Nephron progenitor cell (in vitro differentiated cells): ENCODE data around the gene MMP25.

Experiments
- DNase-seq: peaks from one replicate; pipeline ENCODE4 v3.0.0; 2021
- H3K27ac Mint-ChIP-seq: 2 replicates; pipeline ENCODE4 v1.8.0; 2021; ENCODE audit warnings: mild to moderate bottlenecking, moderate library complexity, mixed read lengths
- H3K27me3 Mint-ChIP-seq: 2 replicates; pipeline ENCODE4 v1.8.0; 2021; ENCODE audit warnings: mild to moderate bottlenecking, low read depth, mixed read lengths; ENCODE audit not compliant: poor library complexity
- H3K36me3 Mint-ChIP-seq: 2 replicates; pipeline ENCODE4 v1.8.0; 2021; ENCODE audit warnings: low read depth, mixed read lengths
- H3K4me1 Mint-ChIP-seq: 2 replicates; pipeline ENCODE4 v1.8.0; 2021; ENCODE audit warnings: mixed read lengths
- H3K4me3 Mint-ChIP-seq: 2 replicates; pipeline ENCODE4 v1.8.0; 2021; ENCODE audit warnings: mild to moderate bottlenecking, moderate library complexity, mixed read lengths
- H3K9me3 Mint-ChIP-seq: 2 replicates; pipeline ENCODE4 v1.8.0; 2021; ENCODE audit warnings: mild to moderate bottlenecking, moderate library complexity, mixed read lengths
- TF ChIP-seq, protein P1 (sequence below): fragments of 200-600 bp; sonication (generic); IDR thresholded peaks from 2 replicates; pipeline ENCODE4 v1.5.0; 2021; ENCODE audit warnings: antibody characterized with exemption

The MMP25 gene

DNA sequence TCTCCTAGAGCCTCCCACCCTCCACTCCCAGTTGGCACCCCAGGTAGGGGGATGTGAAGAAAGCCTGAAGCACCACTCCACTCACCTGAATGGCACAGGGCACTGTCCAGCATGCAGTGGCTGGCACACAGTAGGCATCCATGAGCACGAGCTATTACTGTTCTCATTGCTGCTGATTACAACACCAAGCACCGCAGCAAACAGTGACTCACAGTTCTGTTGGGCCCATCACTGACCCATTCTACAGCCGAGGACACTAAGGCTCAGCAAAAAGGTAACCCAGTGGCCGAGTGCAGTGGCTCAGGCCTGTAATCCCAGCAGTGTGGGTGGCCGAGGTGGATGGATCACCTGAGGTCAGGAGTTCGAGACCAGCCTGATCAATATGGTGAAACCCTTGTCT lies 50.0 kb downstream of the MMP25 start:
- H3K9me3 Mint-ChIP-seq, result no peaks in the 10 kb centered on the region
- H3K27me3 Mint-ChIP-seq, result peaks cover 47% of the 10 kb centered on the region
- H3K27ac Mint-ChIP-seq, result no peak overlapping the region
- TF ChIP-seq, protein P1, sequence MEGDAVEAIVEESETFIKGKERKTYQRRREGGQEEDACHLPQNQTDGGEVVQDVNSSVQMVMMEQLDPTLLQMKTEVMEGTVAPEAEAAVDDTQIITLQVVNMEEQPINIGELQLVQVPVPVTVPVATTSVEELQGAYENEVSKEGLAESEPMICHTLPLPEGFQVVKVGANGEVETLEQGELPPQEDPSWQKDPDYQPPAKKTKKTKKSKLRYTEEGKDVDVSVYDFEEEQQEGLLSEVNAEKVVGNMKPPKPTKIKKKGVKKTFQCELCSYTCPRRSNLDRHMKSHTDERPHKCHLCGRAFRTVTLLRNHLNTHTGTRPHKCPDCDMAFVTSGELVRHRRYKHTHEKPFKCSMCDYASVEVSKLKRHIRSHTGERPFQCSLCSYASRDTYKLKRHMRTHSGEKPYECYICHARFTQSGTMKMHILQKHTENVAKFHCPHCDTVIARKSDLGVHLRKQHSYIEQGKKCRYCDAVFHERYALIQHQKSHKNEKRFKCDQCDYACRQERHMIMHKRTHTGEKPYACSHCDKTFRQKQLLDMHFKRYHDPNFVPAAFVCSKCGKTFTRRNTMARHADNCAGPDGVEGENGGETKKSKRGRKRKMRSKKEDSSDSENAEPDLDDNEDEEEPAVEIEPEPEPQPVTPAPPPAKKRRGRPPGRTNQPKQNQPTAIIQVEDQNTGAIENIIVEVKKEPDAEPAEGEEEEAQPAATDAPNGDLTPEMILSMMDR, result no peak
- H3K4me1 Mint-ChIP-seq, result peaks cover 59% of the 10 kb centered on the region
- no peak for DNase-seq
- no peak overlapping the region for H3K4me3 Mint-ChIP-seq
- no peaks in the 10 kb centered on the region for H3K36me3 Mint-ChIP-seq

DNA sequence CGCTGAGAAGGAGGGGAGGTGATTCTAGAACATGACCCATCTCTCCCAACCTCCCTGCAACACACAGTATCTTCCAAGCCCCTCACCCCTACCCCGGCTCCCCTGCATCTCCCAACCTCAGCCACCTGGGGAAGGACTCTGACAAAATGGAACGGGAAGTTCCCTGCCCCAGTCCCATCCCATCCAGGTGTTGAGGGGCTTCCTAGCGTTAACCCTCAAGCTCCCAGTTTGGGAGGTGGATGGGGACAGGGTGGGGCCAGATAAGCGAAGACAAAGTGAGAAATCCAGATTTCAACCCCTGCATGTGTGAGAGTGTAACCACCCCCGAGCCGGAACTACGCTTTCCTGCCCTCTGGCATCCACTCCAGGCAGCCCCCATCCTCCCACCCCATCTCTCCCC lies 50.9 kb downstream of the MMP25 start:
- no peaks in the 10 kb centered on the region for H3K9me3 Mint-ChIP-seq
- peak overlapping the region; percentile 64 for H3K4me3 Mint-ChIP-seq
- peaks cover 58% of the 10 kb centered on the region for H3K4me1 Mint-ChIP-seq
- no peaks in the 10 kb centered on the region for H3K36me3 Mint-ChIP-seq
- peak overlapping the region; percentile 69 for H3K27ac Mint-ChIP-seq
- DNase-seq, result peak; percentile 37
- peaks cover 48% of the 10 kb centered on the region for H3K27me3 Mint-ChIP-seq
- TF ChIP-seq, protein P1, result no peak

DNA sequence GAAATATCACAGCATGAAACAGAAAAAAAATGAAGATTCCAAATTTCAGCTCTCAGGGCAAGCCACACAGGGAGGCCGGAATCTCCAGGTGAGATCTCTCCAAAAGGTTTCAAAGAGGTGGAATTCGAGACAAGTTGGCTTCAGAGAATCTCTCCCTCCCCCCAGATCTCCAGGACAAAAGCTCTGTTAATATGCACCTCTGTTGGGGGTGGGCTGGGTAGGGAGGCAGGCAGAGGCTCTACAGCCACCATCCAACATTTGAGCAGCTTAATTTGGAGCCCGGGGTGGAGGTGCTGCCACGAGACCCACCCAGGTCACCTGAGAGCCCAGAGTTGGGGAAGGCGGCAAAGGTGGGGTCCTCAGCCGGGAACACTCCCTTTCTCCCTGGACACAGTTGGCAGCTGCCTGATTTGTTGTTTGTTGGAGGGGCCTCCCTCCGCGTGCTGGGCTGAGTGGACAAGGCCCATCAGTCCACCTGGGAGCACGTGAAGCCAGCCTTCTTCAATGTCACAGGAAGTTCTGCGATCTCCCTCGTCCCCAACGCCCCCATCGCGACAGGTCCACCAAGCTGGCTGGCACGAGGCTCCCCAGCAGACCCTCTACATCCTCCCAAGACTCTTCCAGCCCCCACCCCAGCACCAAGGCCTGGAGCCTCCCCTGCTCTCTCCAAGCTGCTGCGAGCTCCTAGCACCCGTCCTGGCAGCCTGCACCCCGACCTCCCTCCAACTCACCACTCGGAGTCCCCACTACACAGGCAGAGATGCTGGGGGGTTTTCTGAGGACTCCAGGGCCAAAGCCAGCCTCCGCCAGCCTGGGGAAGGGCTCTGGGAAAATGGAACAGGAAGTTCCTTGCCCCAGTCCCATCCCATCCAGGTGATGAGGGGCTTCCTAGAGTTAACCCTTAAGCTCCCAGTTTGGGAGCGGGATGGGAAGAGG lies 52.4 kb downstream of the MMP25 start, which contains the start of gene ZSCAN10:
Gene ZSCAN10, minus strand, starts transcription at position 836 of the 936 bp plus-strand sequence. CDS start 6,357 bp downstream, outside the sequence.
- no peaks in the 10 kb centered on the region for H3K36me3 Mint-ChIP-seq
- H3K4me3 Mint-ChIP-seq, result peak within 1 kb of the TSS; percentile 84
- H3K4me1 Mint-ChIP-seq, result peaks cover 59% of the 10 kb centered on the region
- no peak within 1 kb of the TSS for H3K27ac Mint-ChIP-seq
- no peak for DNase-seq
- TF ChIP-seq, protein P1, result no peak
- peaks cover 58% of the 10 kb centered on the region for H3K27me3 Mint-ChIP-seq
- no peaks in the 10 kb centered on the region for H3K9me3 Mint-ChIP-seq

DNA sequence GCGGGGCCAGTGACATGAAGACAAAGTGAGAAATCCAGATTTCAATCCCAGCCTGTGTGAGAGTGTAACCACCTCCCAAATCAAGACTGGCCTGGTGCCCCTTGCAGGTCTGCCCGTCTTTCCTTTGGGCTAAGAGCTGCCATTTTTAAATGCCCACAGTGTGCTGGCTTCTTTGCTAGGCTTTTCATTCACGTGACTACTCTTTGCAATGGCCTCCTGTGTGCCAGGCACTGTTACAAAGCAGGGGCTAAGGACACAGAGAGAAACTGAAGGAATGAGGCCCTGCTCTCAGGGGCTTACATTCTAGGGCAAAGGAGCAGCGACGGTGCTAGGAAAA lies 53.0 kb downstream of the MMP25 start:
- TF ChIP-seq, protein P1, result no peak
- Mint-ChIP-seq H3K4me3 (peak overlapping the region; percentile 50), H3K27ac (no peak overlapping the region), H3K36me3 (no peaks in the 10 kb centered on the region), H3K4me1 (peaks cover 59% of the 10 kb centered on the region), H3K27me3 (peaks cover 62% of the 10 kb centered on the region), H3K9me3 (no peaks in the 10 kb centered on the region)
- DNase-seq, result no peak

DNA sequence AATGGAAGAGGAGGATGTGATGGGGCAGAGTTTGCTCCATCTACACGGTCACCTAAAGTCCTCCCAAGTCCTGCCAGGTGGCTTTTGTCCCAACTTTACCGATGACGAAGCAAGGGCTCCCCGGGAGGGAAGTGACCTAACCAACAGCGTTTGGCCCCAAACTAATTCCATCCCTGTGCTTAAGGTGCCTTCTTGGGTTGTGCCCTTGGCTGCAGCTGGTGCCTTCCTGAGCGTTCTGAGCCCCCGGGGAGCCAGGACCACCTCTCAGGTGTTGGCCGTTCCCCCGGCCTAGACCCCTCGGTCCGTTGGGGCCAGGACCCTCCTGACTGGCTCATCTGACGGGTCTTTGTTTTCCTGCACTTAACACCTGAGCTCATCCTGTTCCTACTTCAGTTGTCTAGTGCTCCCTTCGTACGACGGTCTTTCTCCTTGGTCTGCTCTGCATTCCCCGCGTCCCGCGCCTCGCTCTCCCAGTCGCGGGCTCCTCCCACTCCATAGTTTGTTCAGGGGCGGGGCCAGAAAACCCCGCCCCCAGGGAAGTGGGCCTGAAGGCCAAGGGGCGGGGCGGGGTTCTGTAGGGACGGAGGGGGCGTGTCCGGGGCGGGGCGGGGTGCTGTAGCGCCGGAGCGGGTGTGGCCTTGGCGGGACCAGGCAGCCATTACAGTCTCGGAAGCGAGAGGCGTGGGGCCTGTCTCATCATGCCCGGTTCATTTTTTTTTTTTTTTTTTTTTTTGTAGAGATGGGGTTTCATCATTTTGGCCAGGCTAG lies 53.6 kb downstream of the MMP25 start:
- Mint-ChIP-seq H3K36me3 (no peaks in the 10 kb centered on the region), H3K9me3 (no peaks in the 10 kb centered on the region), H3K4me1 (peaks cover 62% of the 10 kb centered on the region), H3K27me3 (peaks cover 62% of the 10 kb centered on the region), H3K4me3 (peak overlapping the region; percentile 84), H3K27ac (no peak overlapping the region)
- peak; percentile 95 for DNase-seq
- TF ChIP-seq, protein P1, result no peak
